Erythroblast (primary cell): ENCODE results near the gene HDAC10.

Experiments used
- DNase-seq, 2 experiments: peaks; one replicate each; lab custom pipeline; 2025; lab: John Stamatoyannopoulos, UW
- GATA1 ChIP-seq: IDR thresholded peaks from 2 replicates; pipeline ENCODE4 v1.6.1; 2011; ENCODE audit warnings: low read depth, mild to moderate bottlenecking, control low read depth, low read length, moderate library complexity
- POLR2A ChIP-seq: IDR thresholded peaks from 2 replicates; pipeline ENCODE4 v1.6.1; 2011; ENCODE audit warnings: mild to moderate bottlenecking, low read length

HDAC10 gene

GRCh38 chr22:50250555-50251476 lies at the start of gene HDAC10:
HDAC10 (minus strand) TSS chr22:50251265; CDS start chr22:50251032, 233 bp downstream.
- TF ChIP-seq POLR2A (peak; percentile 47), GATA1 (no peak)
- DNase-seq = peak; percentile 83 to 86

- DNase-seq = no peak
- TF ChIP-seq POLR2A (no peak), GATA1 (no peak)
These were observed 49.7 kb upstream of the HDAC10 start for GRCh38 chr22:50300620-50301257.

- no peak for TF ChIP-seq GATA1
- TF ChIP-seq POLR2A = no peak
These were observed 48.9 kb upstream of the HDAC10 start for GRCh38 chr22:50299785-50300619.

GRCh38 chr22:50298937-50299784 lies 48.1 kb upstream of the HDAC10 start:
- no peak for TF ChIP-seq POLR2A
- TF ChIP-seq GATA1 = no peak
- no peak for DNase-seq

More at GRCh38 chr22:50299785-50300619, 48.9 kb upstream of the HDAC10 start:
- DNase-seq = no peak

GRCh38 chr22:50298266-50298637 lies 47.2 kb upstream of the HDAC10 start:
- TF ChIP-seq GATA1 (no peak), POLR2A (no peak)
- no peak for DNase-seq

GRCh38 chr22:50297510-50298265 lies 46.6 kb upstream of the HDAC10 start:
- DNase-seq = no peak
- no peak for TF ChIP-seq POLR2A

GRCh38 chr22:50296658-50297490 lies 45.8 kb upstream of the HDAC10 start:
- DNase-seq = no peak
- no peak for TF ChIP-seq POLR2A

GRCh38 chr22:50294319-50294656 lies 43.2 kb upstream of the HDAC10 start:
- DNase-seq = no peak
- TF ChIP-seq POLR2A (no peak), GATA1 (no peak)

- TF ChIP-seq POLR2A (no peak), GATA1 (no peak)
- DNase-seq = no peak
These were observed 42.6 kb upstream of the HDAC10 start for GRCh38 chr22:50293441-50294318.

GRCh38 chr22:50292643-50293440 lies 41.8 kb upstream of the HDAC10 start:
- no peak for DNase-seq

More at GRCh38 chr22:50292643-50293440, 41.8 kb upstream of the HDAC10 start:
- TF ChIP-seq POLR2A (no peak), GATA1 (no peak)
